ENCODE data around the gene IGSF6. TPM values are rescaled to one million over a fixed set of nuclear protein-coding genes. Genes with fewer than 3 reads are reported as not detected.

Gene IGSF6
- total RNA-seq, 4 donors from 2014 or later = 0.76 to 7.4 (median 1.3) TPM; not detected in 1

DNA sequence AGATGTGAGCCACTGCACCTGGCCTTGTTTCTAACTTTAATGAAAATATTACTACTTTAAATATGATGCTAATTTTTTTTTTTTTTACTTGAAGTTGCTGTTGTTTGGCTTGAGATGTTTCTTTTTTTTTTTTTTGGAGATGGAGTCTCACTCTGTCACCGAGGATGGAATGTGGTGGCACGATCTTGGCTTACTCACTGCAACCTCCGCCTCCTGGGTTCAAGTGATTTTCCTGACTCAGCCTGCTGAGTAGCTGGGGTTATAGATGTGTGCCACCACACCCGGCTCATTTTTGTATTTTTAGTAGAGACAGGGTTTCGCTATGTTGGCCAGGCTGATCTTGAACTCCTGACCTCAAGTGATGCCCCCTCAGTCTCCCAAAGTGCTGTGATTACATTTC lies 23.6 kb downstream of the IGSF6 start:
- H3K36me3 ChIP-seq = peaks cover 0 to 21% (median 0%) of the 10 kb centered on the region in 3 donors
- H3K9me3 ChIP-seq = no peaks in the 10 kb centered on the region
- H3K27ac ChIP-seq = no peak overlapping the region
- no peak overlapping the region for H3K4me3 ChIP-seq
- no peaks in the 10 kb centered on the region for H3K27me3 ChIP-seq
- TF ChIP-seq CTCF (IDR thresholded peaks at IDR 0.05) (no peak), POLR2A (IDR thresholded peaks at IDR 0.05) (no peak)
- H3K4me1 ChIP-seq = peaks cover 0 to 16% (median 0%) of the 10 kb centered on the region in 4 donors
- no peak for DNase-seq

GRCh38 chr16:21628121-21628726 lies 24.2 kb downstream of the IGSF6 start:
- TF ChIP-seq POLR2A (IDR thresholded peaks at IDR 0.05) (no peak), CTCF (IDR thresholded peaks at IDR 0.05) (no peak)

GRCh38 chr16:21626659-21627277 lies 25.6 kb downstream of the IGSF6 start:
- Histone ChIP-seq H3K4me3 (no peak overlapping the region), H3K27ac (peak overlapping the region in 1 of 4 donors; percentile 31), H3K27me3 (no peaks in the 10 kb centered on the region), H3K36me3 (peaks cover 0 to 17% (median 0%) of the 10 kb centered on the region in 3 donors), H3K4me1 (peaks cover 0 to 16% (median 0%) of the 10 kb centered on the region in 4 donors), H3K9me3 (no peaks in the 10 kb centered on the region)
- DNase-seq = no peak
- TF ChIP-seq CTCF (IDR thresholded peaks at IDR 0.05) = no peak
- no peak for TF ChIP-seq POLR2A (IDR thresholded peaks at IDR 0.05)

More at GRCh38 chr16:21628121-21628726, 24.2 kb downstream of the IGSF6 start:
- Histone ChIP-seq H3K4me1 (peaks cover 0 to 16% (median 0%) of the 10 kb centered on the region in 4 donors), H3K36me3 (peaks cover 0 to 21% (median 0%) of the 10 kb centered on the region in 3 donors), H3K4me3 (no peak overlapping the region), H3K27ac (no peak overlapping the region), H3K9me3 (no peaks in the 10 kb centered on the region), H3K27me3 (no peaks in the 10 kb centered on the region)
- DNase-seq = no peak

- Histone ChIP-seq H3K27me3 (no peaks in the 10 kb centered on the region), H3K4me3 (no peak overlapping the region), H3K36me3 (peaks cover 0 to 13% (median 0%) of the 10 kb centered on the region in 3 donors), H3K9me3 (no peaks in the 10 kb centered on the region), H3K27ac (peak overlapping the region in 1 of 4 donors; percentile 3), H3K4me1 (peaks cover 0 to 16% (median 0%) of the 10 kb centered on the region in 4 donors)
- TF ChIP-seq POLR2A (IDR thresholded peaks at IDR 0.05) = no peak
- no peak for TF ChIP-seq CTCF (IDR thresholded peaks at IDR 0.05)
- no peak for DNase-seq
Observed at GRCh38 chr16:21625026-21625425, 27.4 kb downstream of the IGSF6 start.

GRCh38 chr16:21622545-21622944 lies 29.9 kb downstream of the IGSF6 start:
- TF ChIP-seq POLR2A (IDR thresholded peaks at IDR 0.05) (no peak), CTCF (IDR thresholded peaks at IDR 0.05) (no peak)
- H3K27ac ChIP-seq = no peak overlapping the region
- H3K9me3 ChIP-seq = no peaks in the 10 kb centered on the region
- peaks cover 0 to 5% (median 0%) of the 10 kb centered on the region in 3 donors for H3K36me3 ChIP-seq
- no peak overlapping the region for H3K4me3 ChIP-seq
- peaks cover 0 to 16% (median 0%) of the 10 kb centered on the region in 4 donors for H3K4me1 ChIP-seq
- DNase-seq = no peak
- H3K27me3 ChIP-seq = no peaks in the 10 kb centered on the region

Measured in Peyer's patch (tissue), 4 donors.